ENCODE data around the gene TMEM163.

TMEM163 gene

DNA sequence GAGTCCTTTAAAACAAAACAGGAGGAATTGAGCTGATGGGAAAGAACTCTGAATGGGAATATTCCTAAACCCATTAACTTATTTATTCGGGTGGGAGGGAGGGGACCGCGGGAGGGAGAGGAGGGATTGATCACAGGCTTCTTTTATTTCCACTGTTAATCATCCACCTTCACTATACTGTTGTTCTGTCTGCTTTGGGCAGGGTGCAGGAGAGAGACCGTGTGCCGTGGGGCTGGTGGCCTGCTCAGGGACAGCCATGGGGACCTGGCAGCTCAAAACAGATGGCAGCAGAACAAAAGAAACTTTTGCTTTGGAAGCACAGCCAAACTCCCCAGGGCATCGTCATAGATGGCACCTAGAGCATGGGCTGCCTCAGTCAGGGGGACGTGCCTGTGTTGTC lies 269.6 kb downstream of the TMEM163 start:
- TF ChIP-seq, protein P1, sequence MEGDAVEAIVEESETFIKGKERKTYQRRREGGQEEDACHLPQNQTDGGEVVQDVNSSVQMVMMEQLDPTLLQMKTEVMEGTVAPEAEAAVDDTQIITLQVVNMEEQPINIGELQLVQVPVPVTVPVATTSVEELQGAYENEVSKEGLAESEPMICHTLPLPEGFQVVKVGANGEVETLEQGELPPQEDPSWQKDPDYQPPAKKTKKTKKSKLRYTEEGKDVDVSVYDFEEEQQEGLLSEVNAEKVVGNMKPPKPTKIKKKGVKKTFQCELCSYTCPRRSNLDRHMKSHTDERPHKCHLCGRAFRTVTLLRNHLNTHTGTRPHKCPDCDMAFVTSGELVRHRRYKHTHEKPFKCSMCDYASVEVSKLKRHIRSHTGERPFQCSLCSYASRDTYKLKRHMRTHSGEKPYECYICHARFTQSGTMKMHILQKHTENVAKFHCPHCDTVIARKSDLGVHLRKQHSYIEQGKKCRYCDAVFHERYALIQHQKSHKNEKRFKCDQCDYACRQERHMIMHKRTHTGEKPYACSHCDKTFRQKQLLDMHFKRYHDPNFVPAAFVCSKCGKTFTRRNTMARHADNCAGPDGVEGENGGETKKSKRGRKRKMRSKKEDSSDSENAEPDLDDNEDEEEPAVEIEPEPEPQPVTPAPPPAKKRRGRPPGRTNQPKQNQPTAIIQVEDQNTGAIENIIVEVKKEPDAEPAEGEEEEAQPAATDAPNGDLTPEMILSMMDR (IDR thresholded peaks at IDR 0.05; ENCODE audit: low read depth, low read length) = no peak
- in situ Hi-C loops (cut with HindIII; ENCODE audit: low sequenced_read_pairs) = no loop called here
- no peak overlapping the region for H3K4me3 ChIP-seq (ENCODE audit: low read depth, low read length)
- DNase-seq (ENCODE audit: low read depth, low spot score) = no peak

DNA sequence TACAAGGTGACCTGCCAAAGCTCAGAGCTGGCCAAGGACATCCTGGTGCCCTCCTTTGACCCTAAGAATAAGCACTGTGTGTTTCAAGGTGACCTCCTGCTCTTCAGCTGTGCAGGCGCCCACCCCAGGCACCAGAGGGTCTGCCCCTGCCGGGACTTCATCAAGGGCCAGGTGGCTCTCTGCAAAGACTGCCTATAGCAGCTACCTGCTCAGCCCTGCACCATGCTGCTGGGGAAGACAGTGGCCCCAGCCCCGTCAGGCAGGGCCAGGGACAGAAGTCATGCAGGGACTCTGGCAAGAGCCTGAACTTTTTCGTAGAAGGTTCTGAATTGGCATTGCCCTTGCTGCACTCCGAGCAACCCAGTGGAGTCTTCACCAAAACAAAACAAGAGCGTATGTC lies 270.1 kb downstream of the TMEM163 start:
- TF ChIP-seq, protein P1 (IDR thresholded peaks at IDR 0.05; ENCODE audit: low read depth, low read length) = no peak
- in situ Hi-C loops (cut with HindIII; ENCODE audit: low sequenced_read_pairs) = no loop called here
- DNase-seq (ENCODE audit: low read depth, low spot score) = no peak
- H3K4me3 ChIP-seq (ENCODE audit: low read depth, low read length) = no peak overlapping the region

DNA sequence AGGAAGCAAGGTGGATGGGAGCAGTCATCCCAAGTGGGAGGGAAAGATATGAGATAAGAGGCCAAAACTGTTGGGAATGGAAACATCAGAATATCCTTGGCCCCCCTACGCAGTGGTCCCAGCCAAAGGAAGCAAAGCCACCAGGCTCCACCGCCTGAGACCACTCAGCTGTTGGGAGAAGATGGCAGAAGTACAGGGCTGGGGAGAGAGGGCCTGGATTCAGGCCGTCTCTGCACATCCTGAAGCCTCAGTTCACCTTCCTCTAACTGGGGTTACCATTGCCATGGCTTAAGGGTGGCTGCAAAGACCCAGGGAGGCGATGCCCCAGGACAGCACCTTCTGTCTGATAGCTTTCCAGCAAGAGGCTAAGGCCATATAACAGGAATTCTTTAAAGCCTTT lies 271.1 kb downstream of the TMEM163 start:
- no peak overlapping the region for H3K4me3 ChIP-seq (ENCODE audit: low read depth, low read length)
- TF ChIP-seq, protein P1 (IDR thresholded peaks at IDR 0.05; ENCODE audit: low read depth, low read length) = no peak
- DNase-seq (ENCODE audit: low read depth, low spot score) = no peak
- in situ Hi-C loops (cut with HindIII; ENCODE audit: low sequenced_read_pairs) = no loop called here

DNA sequence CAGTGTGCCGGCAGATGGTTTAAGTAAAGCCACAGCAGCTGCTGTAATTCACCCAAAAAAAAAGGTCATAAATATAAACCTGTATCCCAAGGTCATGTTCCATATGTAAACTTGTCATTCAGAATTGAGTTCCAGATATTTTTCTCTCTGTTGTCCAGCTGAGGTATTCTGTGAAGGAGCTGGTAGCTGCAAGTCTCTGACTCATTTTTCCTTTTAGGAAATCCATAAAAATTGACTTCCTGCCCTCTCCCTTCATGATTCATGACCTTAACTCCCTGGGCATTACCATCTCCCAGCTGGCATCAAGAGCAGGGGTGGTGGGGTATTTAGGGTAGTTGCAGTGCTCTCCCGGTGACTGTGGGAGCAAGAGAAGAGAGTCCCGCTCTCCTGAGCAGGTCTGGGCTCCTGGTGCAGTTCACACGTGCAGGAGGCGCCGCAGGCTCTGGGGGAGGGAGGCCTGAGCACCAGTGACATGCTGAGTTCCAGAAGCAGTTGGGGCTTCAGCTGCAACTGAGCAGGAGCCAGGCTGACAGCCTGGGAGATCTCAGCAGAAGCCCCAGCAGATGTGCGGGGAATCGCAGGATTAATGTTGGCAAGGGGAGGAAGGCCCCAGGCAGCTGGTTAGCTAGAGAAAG lies 272.3 kb downstream of the TMEM163 start:
- no peak overlapping the region for H3K4me3 ChIP-seq (ENCODE audit: low read depth, low read length)
- in situ Hi-C loops (cut with HindIII; ENCODE audit: low sequenced_read_pairs) = no loop called here
- TF ChIP-seq, protein P1 (IDR thresholded peaks at IDR 0.05; ENCODE audit: low read depth, low read length) = no peak
- peak; percentile 14 for DNase-seq (ENCODE audit: low read depth, low spot score)

DNA sequence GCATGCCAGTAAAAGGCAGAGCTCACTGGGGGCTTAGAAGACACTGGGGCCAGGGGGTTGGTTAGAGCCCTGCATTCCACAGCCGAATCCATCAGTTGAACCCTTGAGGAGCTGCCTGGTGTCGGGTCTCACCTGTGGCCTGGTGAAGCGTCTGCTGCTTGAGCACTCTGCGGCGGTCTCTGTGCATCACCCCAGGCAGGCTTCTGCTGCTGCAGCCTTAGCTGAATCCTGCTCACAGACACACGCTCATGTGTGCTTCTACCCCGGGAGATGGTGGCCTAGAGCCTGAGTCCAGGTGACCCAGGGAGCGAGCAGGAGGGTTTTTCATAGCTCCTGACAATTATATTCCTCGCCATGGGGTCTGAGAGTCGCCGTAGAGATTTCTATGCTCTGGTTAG lies 272.8 kb downstream of the TMEM163 start:
- no peak overlapping the region for H3K4me3 ChIP-seq (ENCODE audit: low read depth, low read length)
- in situ Hi-C loops (cut with HindIII; ENCODE audit: low sequenced_read_pairs) = no loop called here
- TF ChIP-seq, protein P1 (IDR thresholded peaks at IDR 0.05; ENCODE audit: low read depth, low read length) = no peak
- no peak for DNase-seq (ENCODE audit: low read depth, low spot score)

DNA sequence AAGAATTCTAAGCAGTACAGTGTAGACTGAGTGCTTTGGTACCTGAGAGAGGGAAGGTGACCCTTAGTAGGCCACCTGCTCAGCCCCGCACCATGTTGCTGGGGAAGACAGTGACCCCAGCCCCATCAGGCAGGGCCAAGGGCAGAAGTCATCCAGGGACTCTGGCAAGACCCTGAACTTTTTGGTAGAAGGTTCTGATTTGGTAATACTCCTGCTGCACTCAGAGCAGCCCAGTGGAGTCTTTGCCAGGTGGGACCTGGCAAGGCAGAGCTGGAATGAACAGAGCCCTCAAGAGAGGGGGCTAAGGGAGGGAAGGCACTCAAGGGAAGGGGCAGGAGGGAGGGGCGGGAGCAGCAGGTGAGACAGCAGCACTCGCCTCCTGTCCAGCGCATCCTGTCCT lies 273.7 kb downstream of the TMEM163 start:
- H3K4me3 ChIP-seq (ENCODE audit: low read depth, low read length) = no peak overlapping the region
- in situ Hi-C loops (cut with HindIII; ENCODE audit: low sequenced_read_pairs) = no loop called here
- DNase-seq (ENCODE audit: low read depth, low spot score) = no peak
- TF ChIP-seq, protein P1 (IDR thresholded peaks at IDR 0.05; ENCODE audit: low read depth, low read length) = no peak
